ENCODE measurements around the gene OR4L1. TPM values are rescaled to one million over a fixed set of nuclear protein-coding genes. Genes with fewer than 3 reads are reported as not detected.
"Not testable (repeated sequence)": the region's sequence is repeated elsewhere in the genome, so short reads cannot be mapped to it uniquely, and the experiment has no call there.

The OR4L1 gene
- polyA plus RNA-seq, 3 donors = not detected

DNA sequence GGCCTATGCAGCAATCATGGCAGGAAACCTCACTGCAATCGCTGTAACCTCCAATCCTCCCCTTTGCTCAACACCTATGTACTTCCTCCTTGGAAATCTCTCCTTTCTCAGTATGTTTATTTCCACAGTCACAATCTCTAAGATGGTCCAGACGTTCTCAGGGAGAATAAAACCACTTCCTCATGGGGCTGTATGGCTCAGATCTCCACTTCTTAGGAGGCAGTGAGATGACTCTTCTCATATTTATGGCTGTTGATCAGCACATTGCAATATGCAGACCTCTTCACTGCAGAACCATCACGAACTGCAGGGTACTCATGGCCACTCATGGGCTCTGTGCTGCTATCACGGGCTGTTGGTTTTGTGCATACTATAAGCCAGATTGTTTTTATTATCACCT is 33.6 kb downstream of the OR4L1 start:
- WGBS (ENCODE audit: insufficient coverage) = 30% methylated on average over 2 of the region's 4 CpGs

DNA sequence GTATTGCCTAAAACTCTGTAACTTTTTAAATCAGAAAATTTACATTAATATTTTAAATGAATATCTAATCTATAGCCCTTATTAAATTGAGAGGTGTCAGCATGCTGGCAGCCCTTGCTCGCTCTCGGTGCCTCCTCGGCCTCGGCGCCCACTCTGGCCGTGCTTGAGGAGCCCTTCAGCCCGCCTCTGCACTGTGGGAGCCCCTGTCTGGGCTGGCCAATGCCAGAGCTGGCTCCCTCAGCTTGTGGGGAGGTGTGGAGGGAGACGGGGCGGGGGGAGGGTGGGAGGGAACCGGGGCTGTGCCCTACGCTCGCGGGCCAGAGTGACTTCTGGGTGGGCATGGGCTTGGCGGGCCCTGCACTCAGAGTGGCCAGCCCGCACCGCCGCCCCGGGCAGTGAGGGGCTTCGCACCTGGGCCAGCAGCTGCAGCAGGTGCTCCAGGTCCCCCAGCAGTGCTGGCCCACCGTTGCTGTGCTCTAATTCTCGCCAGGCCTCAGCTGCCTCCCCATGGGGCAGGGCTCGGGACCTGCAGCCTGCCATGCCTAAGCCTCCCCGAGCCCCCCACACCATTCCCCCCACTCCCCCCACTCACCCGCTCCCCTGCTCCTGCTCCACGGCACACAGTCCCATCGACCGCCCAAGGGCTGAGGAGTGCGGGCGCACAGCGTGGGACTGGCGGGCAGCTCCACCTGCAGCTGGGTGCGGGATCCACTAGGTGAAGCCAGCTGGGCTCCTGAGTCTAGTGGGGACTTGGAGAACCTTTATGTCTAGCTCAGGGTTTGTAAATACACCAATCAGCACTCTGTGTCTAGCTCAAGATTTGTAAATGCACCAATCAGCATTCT is 39.3 kb downstream of the OR4L1 start:
- H3K4me3 ChIP-seq (replicated peaks in 1 of 3; ENCODE audit: low read depth in 2 of 3, low read length in 3 of 3); H3K4me1 ChIP-seq (ENCODE audit: control insufficient read depth in 1 of 2, insufficient read depth in 2 of 2, low read length in 2 of 2); H3K4me2 ChIP-seq (replicated peaks; ENCODE audit: extremely low read depth, low read length, poor library complexity, severe bottlenecking); H3K4me1 Mint-ChIP-seq; H4K20me1 ChIP-seq (ENCODE audit: insufficient read depth, low read length); H3K9me3 ChIP-seq (replicated peaks in 1 of 2; ENCODE audit: control insufficient read depth in 1 of 2, insufficient read depth in 1 of 2, low read length in 2 of 2); H3K27ac Mint-ChIP-seq; H3K36me3 Mint-ChIP-seq; H2AFZ ChIP-seq (ENCODE audit: insufficient read depth, low read depth, low read length, poor library complexity, severe bottlenecking); H3K27me3 ChIP-seq (ENCODE audit: control insufficient read depth in 2 of 2, insufficient read depth in 2 of 2, low read length in 2 of 2); H3K79me2 ChIP-seq (ENCODE audit: insufficient read depth, low read length); H3K27me3 Mint-ChIP-seq (ENCODE audit: low read depth in 3 of 3); DNase-seq; intact Hi-C loops (cut with micrococcal nuclease); H3K4me3 Mint-ChIP-seq; H3K9ac ChIP-seq (ENCODE audit: insufficient read depth, low read length, poor library complexity, severe bottlenecking); H3K36me3 ChIP-seq (replicated peaks in 1 of 2; ENCODE audit: control insufficient read depth in 1 of 2, insufficient read depth in 2 of 2, low read length in 2 of 2); H3K27ac ChIP-seq (ENCODE audit: low read depth in 1 of 2, low read length in 2 of 2): not testable (repeated sequence)
- H3K9me3 Mint-ChIP-seq = peaks cover 1 to 11% (median 5%) of the 10 kb centered on the region in 7 donors
- WGBS (ENCODE audit: insufficient coverage) = 96% methylated on average over 14 of the region's 32 CpGs

More for the DNA sequence above, 33.6 kb downstream of the OR4L1 start:
- intact Hi-C loops (cut with micrococcal nuclease) = no loop called here
- no peak overlapping the region for H3K4me3 ChIP-seq (replicated peaks in 1 of 3; ENCODE audit: low read depth in 2 of 3, low read length in 3 of 3)
- no peak for DNase-seq
- H3K27ac Mint-ChIP-seq = no peak overlapping the region
- no peaks in the 10 kb centered on the region for H3K36me3 ChIP-seq (replicated peaks in 1 of 2; ENCODE audit: control insufficient read depth in 1 of 2, insufficient read depth in 2 of 2, low read length in 2 of 2)
- H3K27ac ChIP-seq (ENCODE audit: low read depth in 1 of 2, low read length in 2 of 2) = no peak overlapping the region
- no peaks in the 10 kb centered on the region for H3K27me3 Mint-ChIP-seq (ENCODE audit: low read depth in 3 of 3)
- H3K27me3 ChIP-seq (ENCODE audit: control insufficient read depth in 2 of 2, insufficient read depth in 2 of 2, low read length in 2 of 2) = no peaks in the 10 kb centered on the region
- TF ChIP-seq, protein P1, sequence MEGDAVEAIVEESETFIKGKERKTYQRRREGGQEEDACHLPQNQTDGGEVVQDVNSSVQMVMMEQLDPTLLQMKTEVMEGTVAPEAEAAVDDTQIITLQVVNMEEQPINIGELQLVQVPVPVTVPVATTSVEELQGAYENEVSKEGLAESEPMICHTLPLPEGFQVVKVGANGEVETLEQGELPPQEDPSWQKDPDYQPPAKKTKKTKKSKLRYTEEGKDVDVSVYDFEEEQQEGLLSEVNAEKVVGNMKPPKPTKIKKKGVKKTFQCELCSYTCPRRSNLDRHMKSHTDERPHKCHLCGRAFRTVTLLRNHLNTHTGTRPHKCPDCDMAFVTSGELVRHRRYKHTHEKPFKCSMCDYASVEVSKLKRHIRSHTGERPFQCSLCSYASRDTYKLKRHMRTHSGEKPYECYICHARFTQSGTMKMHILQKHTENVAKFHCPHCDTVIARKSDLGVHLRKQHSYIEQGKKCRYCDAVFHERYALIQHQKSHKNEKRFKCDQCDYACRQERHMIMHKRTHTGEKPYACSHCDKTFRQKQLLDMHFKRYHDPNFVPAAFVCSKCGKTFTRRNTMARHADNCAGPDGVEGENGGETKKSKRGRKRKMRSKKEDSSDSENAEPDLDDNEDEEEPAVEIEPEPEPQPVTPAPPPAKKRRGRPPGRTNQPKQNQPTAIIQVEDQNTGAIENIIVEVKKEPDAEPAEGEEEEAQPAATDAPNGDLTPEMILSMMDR (IDR thresholded peaks at IDR 0.05) = no peak
- no peaks in the 10 kb centered on the region for H3K79me2 ChIP-seq (ENCODE audit: insufficient read depth, low read length)
- H3K4me1 ChIP-seq (ENCODE audit: control insufficient read depth in 1 of 2, insufficient read depth in 2 of 2, low read length in 2 of 2) = no peaks in the 10 kb centered on the region
- H3K9me3 ChIP-seq (replicated peaks in 1 of 2; ENCODE audit: control insufficient read depth in 1 of 2, insufficient read depth in 1 of 2, low read length in 2 of 2) = no peaks in the 10 kb centered on the region
- no peak overlapping the region for H3K4me2 ChIP-seq (replicated peaks; ENCODE audit: extremely low read depth, low read length, poor library complexity, severe bottlenecking)
- peaks cover 0 to 3% (median 0%) of the 10 kb centered on the region in 7 donors for H3K9me3 Mint-ChIP-seq
- no peak overlapping the region for H2AFZ ChIP-seq (ENCODE audit: insufficient read depth, low read depth, low read length, poor library complexity, severe bottlenecking)
- H3K9ac ChIP-seq (ENCODE audit: insufficient read depth, low read length, poor library complexity, severe bottlenecking) = no peak overlapping the region
- no peak overlapping the region for H3K4me3 Mint-ChIP-seq
- no peaks in the 10 kb centered on the region for H4K20me1 ChIP-seq (ENCODE audit: insufficient read depth, low read length)
- H3K36me3 Mint-ChIP-seq = no peaks in the 10 kb centered on the region
- no peaks in the 10 kb centered on the region for H3K4me1 Mint-ChIP-seq

All from CD14-positive monocyte (primary cell).